ENCODE measurements around the gene INO80D. TPM values are rescaled to one million over a fixed set of nuclear protein-coding genes. Genes with fewer than 3 reads are reported as not detected.
"Not testable (repeated sequence)": the region's sequence is repeated elsewhere in the genome, so short reads cannot be mapped to it uniquely, and the experiment has no call there.

INO80D gene
- total RNA-seq, 1 donor from 2014 or later: 11.3 TPM

- H3K27me3 ChIP-seq: no peaks in the 10 kb centered on the region
- no peak overlapping the region for H3K27ac ChIP-seq
- no peaks in the 10 kb centered on the region for H3K79me2 ChIP-seq (ENCODE audit: low read depth)
- H3K9ac ChIP-seq: no peak overlapping the region
- no peaks in the 10 kb centered on the region for H4K20me1 ChIP-seq (ENCODE audit: low read depth)
- no peak for TF ChIP-seq CTCF (IDR thresholded peaks at IDR 0.05)
- TF ChIP-seq EZH2 (IDR thresholded peaks at IDR 0.05): no peak
- TF ChIP-seq EZH2phosphoT487 (IDR thresholded peaks at IDR 0.05): no peak
- H3K4me2 ChIP-seq: no peak overlapping the region
- Mint-ChIP-seq H3K4me3 (no peak overlapping the region), H3K4me1 (no peaks in the 10 kb centered on the region), H3K27ac (no peak overlapping the region), H3K36me3 (peaks cover 22% of the 10 kb centered on the region), H3K27me3 (ENCODE audit: insufficient read depth, low read depth) (no peaks in the 10 kb centered on the region), H3K9me3 (no peaks in the 10 kb centered on the region)
- H3F3A ChIP-seq (ENCODE audit: low read depth): no peaks in the 10 kb centered on the region
- no peak overlapping the region for H2AFZ ChIP-seq (replicated peaks)
- H3K4me3 ChIP-seq: no peak overlapping the region
- no peaks in the 10 kb centered on the region for H3K4me1 ChIP-seq
- H3K36me3 ChIP-seq: no peaks in the 10 kb centered on the region
- DNase-seq (ENCODE audit: low spot score): no peak
- H3K9me3 ChIP-seq (ENCODE audit: low read depth): no peaks in the 10 kb centered on the region
Observed at GRCh38 chr2:206045251-206045650, 40.7 kb downstream of the INO80D start.

GRCh38 chr2:206040525-206040924 is 45.4 kb downstream of the INO80D start:
- peaks cover 2% of the 10 kb centered on the region for H3K9me3 Mint-ChIP-seq
- Histone ChIP-seq H3K27ac (no peak overlapping the region), H3K4me3 (no peak overlapping the region), H3K4me2 (no peak overlapping the region), H3K4me1 (no peaks in the 10 kb centered on the region), H3F3A (ENCODE audit: low read depth) (no peaks in the 10 kb centered on the region), H2AFZ (replicated peaks) (no peak overlapping the region), H4K20me1 (ENCODE audit: low read depth) (no peaks in the 10 kb centered on the region), H3K36me3 (peaks cover 4% of the 10 kb centered on the region), H3K79me2 (ENCODE audit: low read depth) (no peaks in the 10 kb centered on the region), H3K27me3 (no peaks in the 10 kb centered on the region), H3K9me3 (ENCODE audit: low read depth) (no peaks in the 10 kb centered on the region), H3K9ac (no peak overlapping the region)
- peaks cover 30% of the 10 kb centered on the region for H3K36me3 Mint-ChIP-seq
- no peaks in the 10 kb centered on the region for H3K27me3 Mint-ChIP-seq (ENCODE audit: insufficient read depth, low read depth)
- H3K27ac Mint-ChIP-seq: no peak overlapping the region
- DNase-seq (ENCODE audit: low spot score): no peak
- H3K4me3 Mint-ChIP-seq: no peak overlapping the region
- no peaks in the 10 kb centered on the region for H3K4me1 Mint-ChIP-seq
- TF ChIP-seq EZH2 (IDR thresholded peaks at IDR 0.05): no peak
- TF ChIP-seq EZH2phosphoT487 (IDR thresholded peaks at IDR 0.05): no peak
- TF ChIP-seq CTCF (IDR thresholded peaks at IDR 0.05): no peak

GRCh38 chr2:206035393-206035792 is 50.6 kb downstream of the INO80D start:
- not testable (repeated sequence) for H3K27ac ChIP-seq; H3K27ac Mint-ChIP-seq; H3K4me3 ChIP-seq; H2AFZ ChIP-seq (replicated peaks); H4K20me1 ChIP-seq (ENCODE audit: low read depth); H3K4me2 ChIP-seq; H3K9ac ChIP-seq; H3K27me3 ChIP-seq; H3K4me1 Mint-ChIP-seq; H3K27me3 Mint-ChIP-seq (ENCODE audit: insufficient read depth, low read depth); H3K4me3 Mint-ChIP-seq; H3F3A ChIP-seq (ENCODE audit: low read depth); H3K4me1 ChIP-seq; DNase-seq (ENCODE audit: low spot score)
- peaks cover 53% of the 10 kb centered on the region for H3K36me3 Mint-ChIP-seq
- peaks cover 24% of the 10 kb centered on the region for H3K9me3 Mint-ChIP-seq
- Histone ChIP-seq H3K79me2 (ENCODE audit: low read depth) (peaks cover 26% of the 10 kb centered on the region), H3K36me3 (peaks cover 12% of the 10 kb centered on the region), H3K9me3 (ENCODE audit: low read depth) (peaks cover 11% of the 10 kb centered on the region)

GRCh38 chr2:206033452-206033851 is 52.5 kb downstream of the INO80D start:
- not testable (repeated sequence) for H3K4me1 ChIP-seq; H3K27me3 Mint-ChIP-seq (ENCODE audit: insufficient read depth, low read depth); H3K27ac Mint-ChIP-seq; DNase-seq (ENCODE audit: low spot score); H3F3A ChIP-seq (ENCODE audit: low read depth); H2AFZ ChIP-seq (replicated peaks); H3K4me2 ChIP-seq; H3K4me3 ChIP-seq; H4K20me1 ChIP-seq (ENCODE audit: low read depth); H3K27ac ChIP-seq; H3K27me3 ChIP-seq; H3K4me1 Mint-ChIP-seq; H3K4me3 Mint-ChIP-seq; H3K9ac ChIP-seq
- H3K36me3 ChIP-seq: peaks cover 12% of the 10 kb centered on the region
- peaks cover 26% of the 10 kb centered on the region for H3K79me2 ChIP-seq (ENCODE audit: low read depth)
- H3K9me3 ChIP-seq (ENCODE audit: low read depth): peaks cover 11% of the 10 kb centered on the region
- Mint-ChIP-seq H3K9me3 (peaks cover 24% of the 10 kb centered on the region), H3K36me3 (peaks cover 51% of the 10 kb centered on the region)
